Astrocyte (in vitro differentiated cells and primary cell): Measurements from ENCODE around the gene ANO6.

Experiments used
- EZH2 ChIP-seq: IDR thresholded peaks from 2 replicates; pipeline ENCODE4 v1.6.1; 2012; ENCODE audit warnings: mild to moderate bottlenecking, low read length, inconsistent platforms; ENCODE audit not compliant: insufficient read depth
- TF ChIP-seq, protein P1 (sequence below): IDR thresholded peaks from 2 replicates; pipeline ENCODE4 v1.5.1; 2011; ENCODE audit warnings: low read depth, mild to moderate bottlenecking, inconsistent platforms, low read length, moderate library complexity; ENCODE audit not compliant: insufficient read depth

- TF ChIP-seq, protein P1, sequence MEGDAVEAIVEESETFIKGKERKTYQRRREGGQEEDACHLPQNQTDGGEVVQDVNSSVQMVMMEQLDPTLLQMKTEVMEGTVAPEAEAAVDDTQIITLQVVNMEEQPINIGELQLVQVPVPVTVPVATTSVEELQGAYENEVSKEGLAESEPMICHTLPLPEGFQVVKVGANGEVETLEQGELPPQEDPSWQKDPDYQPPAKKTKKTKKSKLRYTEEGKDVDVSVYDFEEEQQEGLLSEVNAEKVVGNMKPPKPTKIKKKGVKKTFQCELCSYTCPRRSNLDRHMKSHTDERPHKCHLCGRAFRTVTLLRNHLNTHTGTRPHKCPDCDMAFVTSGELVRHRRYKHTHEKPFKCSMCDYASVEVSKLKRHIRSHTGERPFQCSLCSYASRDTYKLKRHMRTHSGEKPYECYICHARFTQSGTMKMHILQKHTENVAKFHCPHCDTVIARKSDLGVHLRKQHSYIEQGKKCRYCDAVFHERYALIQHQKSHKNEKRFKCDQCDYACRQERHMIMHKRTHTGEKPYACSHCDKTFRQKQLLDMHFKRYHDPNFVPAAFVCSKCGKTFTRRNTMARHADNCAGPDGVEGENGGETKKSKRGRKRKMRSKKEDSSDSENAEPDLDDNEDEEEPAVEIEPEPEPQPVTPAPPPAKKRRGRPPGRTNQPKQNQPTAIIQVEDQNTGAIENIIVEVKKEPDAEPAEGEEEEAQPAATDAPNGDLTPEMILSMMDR: peak; percentile 70
- no peak for TF ChIP-seq EZH2
Observed at GRCh38 chr12:45388545-45388944, 172.7 kb downstream of the ANO6 start.
